Left lung (tissue), 10 donors: ENCODE measurements around the gene SMCO1. TPM values are rescaled to one million over a fixed set of nuclear protein-coding genes. Genes with fewer than 3 reads are reported as not detected.
A peak's percentile ranks its signal among the peaks of the same experiment; 100 is the strongest.

Source experiments
- ATAC-seq: fragments of 200-7000 bp; cut with Tn5 transposase; one replicate; pipeline ENCODE4 v1.9.1; 2020; ENCODE audit warnings: moderate library complexity
- DNase-seq, 4 donors: peaks; one replicate each; pipeline ENCODE4 v3.0.0-alpha.2; 2013 to 2020
- H3K27ac ChIP-seq, 2 donors: fragments of 200-600 bp; sonication (generic) in 1 of 2; one replicate each; pipeline versions ENCODE4 v1.5.0 to v1.8.0; 2020 to 2021
- H3K27me3 ChIP-seq, 2 donors: fragments of 200-600 bp; sonication (generic) in 1 of 2; one replicate each; pipeline versions ENCODE4 v1.5.0 to v1.8.0; 2020 to 2021
- H3K36me3 ChIP-seq, 2 donors: fragments of 200-600 bp; sonication (generic) in 1 of 2; one replicate each; pipeline versions ENCODE4 v1.5.0 to v1.8.0; 2020 to 2021
- H3K4me1 ChIP-seq, 2 donors: fragments of 200-600 bp; one replicate each; pipeline ENCODE4 v1.8.0; 2021
- H3K4me3 ChIP-seq, 2 donors: fragments of 200-600 bp; sonication (generic) in 1 of 2; one replicate each; pipeline versions ENCODE4 v1.5.0 to v1.8.0; 2020 to 2021; ENCODE audit warnings: mild to moderate bottlenecking in 1 of 2
- H3K9me3 ChIP-seq, 2 donors: fragments of 200-600 bp; sonication (generic) in 1 of 2; one replicate each; pipeline versions ENCODE4 v1.5.0 to v1.8.0; 2020 to 2021
- CTCF ChIP-seq, 2 donors: fragments of 200-600 bp; sonication (generic) in 1 of 2; IDR thresholded peaks; one replicate each; pipeline versions ENCODE4 v1.5.0 to v1.8.0; 2021; ENCODE audit warnings: antibody characterized with exemption in 2 of 2
- intact Hi-C, 2 donors: fragments of 100-400 bp; cut with DNase I; formaldehyde crosslinking; loops; one replicate each; pipeline versions ENCODE4 v1.11.2 to v1.14.2; 2022
- polyA plus RNA-seq, 6 donors: library from polyadenylated mRNA; unstranded; fragments of 120-200 nt; gene quantifications; one replicate each; pipeline ENCODE4 v1.2.1, GENCODE V29; 2013; ENCODE audit not compliant: insufficient read length in 6 of 6
- total RNA-seq, 2 donors: library from RNA; stranded (reverse); fragmentation: NEBNext Ultra II Directional; extraction: Animal tissue kit (Norgen Biotek cat#: 25700); gene quantifications; one replicate each; pipeline ENCODE4 v1.2.1, GENCODE V29; 2021
- donor health status: DM: no; HTN: yes; CAD: no.
- donor health status: DM: no; HTN: no; CAD: no.

The SMCO1 gene
- total and polyA plus RNA-seq, 8 donors, result 0.07 TPM; not detected in 7

GRCh38 chr3:196533260-196533681, 18.1 kb upstream of the SMCO1 start:
- H3K36me3 ChIP-seq, result no peaks in the 10 kb centered on the region
- H3K27ac ChIP-seq, result no peak overlapping the region
- H3K4me1 ChIP-seq, result peaks cover 0 to 4% of the 10 kb centered on the region in 2 donors
- H3K27me3 ChIP-seq, result peaks cover 0 to 31% of the 10 kb centered on the region in 2 donors
- TF ChIP-seq CTCF (IDR thresholded peaks at IDR 0.05), result no peak
- no peak overlapping the region for H3K4me3 ChIP-seq
- no peak for ATAC-seq
- intact Hi-C loops, result no loop called here
- no peak for DNase-seq
- H3K9me3 ChIP-seq, result no peaks in the 10 kb centered on the region

- intact Hi-C loops, result no loop called here
- no peak for ATAC-seq
- Histone ChIP-seq H3K36me3 (no peaks in the 10 kb centered on the region), H3K9me3 (no peaks in the 10 kb centered on the region), H3K4me3 (no peak overlapping the region), H3K27me3 (peaks cover 0 to 22% of the 10 kb centered on the region in 2 donors), H3K27ac (no peak overlapping the region), H3K4me1 (peaks cover 0 to 4% of the 10 kb centered on the region in 2 donors)
- no peak for DNase-seq
- TF ChIP-seq CTCF (IDR thresholded peaks at IDR 0.05), result no peak
Measured at GRCh38 chr3:196531418-196531817, 16.3 kb upstream of the SMCO1 start.

DNA sequence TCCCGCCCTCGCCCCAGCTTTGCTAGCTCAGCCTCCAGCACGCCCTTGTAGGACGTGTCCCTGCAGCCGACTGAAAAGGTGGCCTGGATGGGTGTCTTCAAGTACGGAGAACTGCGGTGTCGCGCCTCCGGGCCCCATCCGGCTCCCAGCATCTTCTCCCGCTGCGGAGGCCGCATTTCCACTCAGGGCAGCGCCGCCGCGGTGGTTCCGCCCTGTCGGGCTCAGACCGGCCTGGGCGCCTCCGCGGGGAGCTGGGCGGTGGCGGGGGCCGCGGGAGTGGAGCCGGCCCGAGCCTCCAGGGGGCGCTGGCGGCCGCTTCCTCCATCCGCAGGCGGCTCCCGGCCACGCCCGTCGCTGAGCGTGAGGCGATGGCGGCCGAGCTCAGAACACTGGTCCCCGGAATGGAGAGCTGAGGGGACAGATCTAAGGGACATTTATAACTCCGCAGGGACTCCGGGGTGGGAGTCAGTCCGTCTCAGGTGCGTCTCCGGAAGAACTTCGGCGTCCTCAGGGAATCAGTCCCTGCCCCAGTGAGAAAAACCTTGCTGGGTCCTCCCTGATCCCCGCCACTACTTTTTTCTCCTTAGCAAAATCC, 13.6 kb upstream of the SMCO1 start:
- ATAC-seq (peak; percentile 100), DNase-seq (peak; percentile 8 to 99 (median 80))
- Histone ChIP-seq H3K4me1 (peaks cover 0 to 4% of the 10 kb centered on the region in 2 donors), H3K27ac (peak overlapping the region; percentile 7 to 38), H3K9me3 (no peaks in the 10 kb centered on the region), H3K27me3 (peaks cover 0 to 16% of the 10 kb centered on the region in 2 donors), H3K36me3 (no peaks in the 10 kb centered on the region), H3K4me3 (peak overlapping the region; percentile 32 to 43)
- peak; percentile 85 to 95 for TF ChIP-seq CTCF (IDR thresholded peaks at IDR 0.05)
- intact Hi-C loops, result loop anchor here in 1 of 2 donors (10.0 kb wide), 1 partner anchor 274 kb away; no protein-coding TSS in a partner anchor

DNA sequence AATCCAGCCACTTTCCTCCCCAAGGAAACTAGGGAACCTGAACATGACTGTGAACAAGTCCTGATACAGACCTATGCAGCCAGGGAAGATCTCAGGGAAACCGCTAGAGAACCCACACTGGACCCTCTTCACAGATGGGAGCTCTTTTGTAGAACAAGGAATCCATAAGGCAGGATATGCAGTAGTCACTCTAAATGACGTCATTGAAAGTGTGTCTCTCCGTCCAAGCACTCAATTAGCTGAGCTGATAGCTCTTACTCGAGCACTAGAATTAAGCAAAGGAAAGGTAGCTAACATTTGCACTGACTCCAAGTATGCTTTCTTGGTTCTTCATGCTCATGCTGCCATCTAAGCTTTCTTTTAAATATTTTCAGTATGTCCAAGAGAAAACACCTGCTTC, 10.0 kb upstream of the SMCO1 start:
- peaks cover 0 to 23% of the 10 kb centered on the region in 2 donors for H3K9me3 ChIP-seq

More for the DNA sequence above, 10.0 kb upstream of the SMCO1 start:
- Histone ChIP-seq H3K36me3 (no peaks in the 10 kb centered on the region), H3K4me1 (peaks cover 0 to 4% of the 10 kb centered on the region in 2 donors), H3K4me3 (no peak overlapping the region), H3K27me3 (peaks cover 0 to 12% of the 10 kb centered on the region in 2 donors), H3K27ac (no peak overlapping the region)
- ATAC-seq (no peak), DNase-seq (no peak)
- no peak for TF ChIP-seq CTCF (IDR thresholded peaks at IDR 0.05)
- intact Hi-C loops, result loop anchor here in 1 of 2 donors (10.0 kb wide), 1 partner anchor 270 kb away; no protein-coding TSS in a partner anchor
